LNCaP clone FGC (cell line): ENCODE results near the gene LINC01488.

Source experiments
- DNase-seq: peaks from one replicate; pipeline ENCODE4 v3.0.0-alpha.2; 2011; ENCODE audit warnings: low read depth
- H3K4me3 ChIP-seq: 2 replicates; pipeline ENCODE4 v1.5.1; 2011; ENCODE audit warnings: mild to moderate bottlenecking, low read depth, low read length, control low read depth
- TF ChIP-seq, protein P1 (sequence below): IDR thresholded peaks from 2 replicates; pipeline ENCODE4 v1.5.1; 2012; ENCODE audit warnings: mild to moderate bottlenecking; ENCODE audit not compliant: control insufficient read depth, insufficient read depth; ENCODE audit errors: extremely low read depth

The LINC01488 gene

GRCh38 chr11:69541501-69542313 is 60.2 kb downstream of the LINC01488 start:
- TF ChIP-seq, protein P1, sequence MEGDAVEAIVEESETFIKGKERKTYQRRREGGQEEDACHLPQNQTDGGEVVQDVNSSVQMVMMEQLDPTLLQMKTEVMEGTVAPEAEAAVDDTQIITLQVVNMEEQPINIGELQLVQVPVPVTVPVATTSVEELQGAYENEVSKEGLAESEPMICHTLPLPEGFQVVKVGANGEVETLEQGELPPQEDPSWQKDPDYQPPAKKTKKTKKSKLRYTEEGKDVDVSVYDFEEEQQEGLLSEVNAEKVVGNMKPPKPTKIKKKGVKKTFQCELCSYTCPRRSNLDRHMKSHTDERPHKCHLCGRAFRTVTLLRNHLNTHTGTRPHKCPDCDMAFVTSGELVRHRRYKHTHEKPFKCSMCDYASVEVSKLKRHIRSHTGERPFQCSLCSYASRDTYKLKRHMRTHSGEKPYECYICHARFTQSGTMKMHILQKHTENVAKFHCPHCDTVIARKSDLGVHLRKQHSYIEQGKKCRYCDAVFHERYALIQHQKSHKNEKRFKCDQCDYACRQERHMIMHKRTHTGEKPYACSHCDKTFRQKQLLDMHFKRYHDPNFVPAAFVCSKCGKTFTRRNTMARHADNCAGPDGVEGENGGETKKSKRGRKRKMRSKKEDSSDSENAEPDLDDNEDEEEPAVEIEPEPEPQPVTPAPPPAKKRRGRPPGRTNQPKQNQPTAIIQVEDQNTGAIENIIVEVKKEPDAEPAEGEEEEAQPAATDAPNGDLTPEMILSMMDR: no peak
- no peak overlapping the region for H3K4me3 ChIP-seq
- no peak for DNase-seq

- TF ChIP-seq, protein P1: no peak
- H3K4me3 ChIP-seq: no peak overlapping the region
- DNase-seq: no peak
Observed at GRCh38 chr11:69542314-69543168, 61.1 kb downstream of the LINC01488 start.
